H1 (cell line): ENCODE measurements around the gene DISC1. TPM values are rescaled to one million over a fixed set of nuclear protein-coding genes. Genes with fewer than 3 reads are reported as not detected.

Experiments used
- CTCF ChIA-PET: fragments of 300-600 bp; sonication (Branson Sonifier 250); formaldehyde crosslinking; loops from one replicate; lab custom pipeline; 2021; ENCODE audit not compliant: partially characterized antibody; lab: Charles Lee
- POLR2A ChIA-PET: fragments of 300-600 bp; sonication (Branson Sonifier 250); formaldehyde crosslinking; loops from one replicate; lab custom pipeline; 2021; ENCODE audit warnings: inconsistent platforms; ENCODE audit not compliant: partially characterized antibody; lab: Charles Lee
- DNase-seq, 2 experiments: peaks; one replicate each; pipeline versions ENCODE4 v3.0.0 to v3.0.0-alpha.2; 2010 to 2022; ENCODE audit warnings: low spot score in 2 of 2, low read depth in 1 of 2, mixed read lengths in 1 of 2
- FAIRE-seq: peaks from 2 replicates; lab custom pipeline; 2011; peaks lifted over from hg19 to GRCh38; lab: Jason Lieb, UNC
- H2AFZ ChIP-seq: 2 replicates; pipeline ENCODE4 v1.8.1; 2012; ENCODE audit warnings: low read length, inconsistent platforms
- H2AK5ac ChIP-seq: 2 replicates; pipeline ENCODE4 v1.6.1; 2013; ENCODE audit warnings: low read depth, low read length
- H2BK120ac ChIP-seq: replicated peaks from 2 replicates; pipeline ENCODE3; 2013; ENCODE audit warnings: low read depth, low read length, inconsistent platforms
- H2BK12ac ChIP-seq: 2 replicates; pipeline ENCODE4 v1.6.1; 2013; ENCODE audit warnings: low read depth, low read length
- H2BK15ac ChIP-seq: 2 replicates; pipeline ENCODE4 v1.6.1; 2013; ENCODE audit warnings: low read length
- H2BK20ac ChIP-seq: 2 replicates; pipeline ENCODE4 v1.6.1; 2013; ENCODE audit warnings: low read length
- H2BK5ac ChIP-seq: 2 replicates; pipeline ENCODE4 v1.6.1; 2013; ENCODE audit warnings: low read depth, low read length
- H3K14ac ChIP-seq: 2 replicates; pipeline ENCODE4 v1.6.1; 2013; ENCODE audit warnings: inconsistent platforms; ENCODE audit not compliant: insufficient read length
- H3K18ac ChIP-seq: 2 replicates; pipeline ENCODE4 v1.6.1; 2013; ENCODE audit warnings: low read length; ENCODE audit errors: extremely low read depth
- H3K23ac ChIP-seq: 2 replicates; pipeline ENCODE4 v1.6.1; 2013; ENCODE audit warnings: inconsistent platforms; ENCODE audit not compliant: insufficient read length
- H3K23me2 ChIP-seq: 2 replicates; pipeline ENCODE4 v1.6.1; 2013; ENCODE audit warnings: low read depth, low read length
- H3K27ac ChIP-seq: 2 replicates; pipeline ENCODE4 v1.6.1; 2011; ENCODE audit warnings: low read depth, low read length, inconsistent platforms
- H3K27me3 ChIP-seq, 4 experiments: replicated peaks in 1 of 4; 1 replicate in 1 of 4; 2 replicates in 3 of 4; pipeline versions ENCODE4 v1.6.1 to v1.8.1; 2011 to 2013; ENCODE audit warnings: low read length in 3 of 4, mild to moderate bottlenecking in 3 of 4, inconsistent platforms in 2 of 4, mixed read lengths in 2 of 4, moderate library complexity in 1 of 4; ENCODE audit not compliant: control insufficient read depth in 3 of 4, insufficient read depth in 3 of 4; ENCODE audit errors: extremely low read depth in 1 of 4
- H3K36me3 ChIP-seq, 4 experiments: 2 replicates each; pipeline versions ENCODE4 v1.6.1 to v1.8.1; 2011 to 2013; ENCODE audit warnings: mild to moderate bottlenecking in 4 of 4, low read length in 3 of 4, moderate library complexity in 2 of 4, control low read depth in 1 of 4, inconsistent platforms in 1 of 4; ENCODE audit not compliant: insufficient read depth in 4 of 4, control insufficient read depth in 2 of 4
- H3K4ac ChIP-seq: replicated peaks from 2 replicates; pipeline ENCODE3; 2013; ENCODE audit warnings: low read length, low read depth, mixed read lengths, inconsistent platforms; ENCODE audit not compliant: insufficient read length
- H3K4me1 ChIP-seq, 4 experiments: replicated peaks in 1 of 4; 1 replicate in 1 of 4; 2 replicates in 3 of 4; pipeline versions ENCODE4 v1.6.1 to v1.8.1; 2011 to 2013; ENCODE audit warnings: low read length in 3 of 4, inconsistent platforms in 2 of 4, mixed read lengths in 1 of 4; ENCODE audit not compliant: insufficient read depth in 4 of 4, control insufficient read depth in 3 of 4
- H3K4me2 ChIP-seq, 2 experiments: 2 replicates each; pipeline versions ENCODE4 v1.6.1 to v1.8.1; 2011 to 2013; ENCODE audit warnings: low read depth in 2 of 2, low read length in 2 of 2, control low read depth in 1 of 2, inconsistent platforms in 1 of 2, mild to moderate bottlenecking in 1 of 2; ENCODE audit not compliant: insufficient read depth in 1 of 2
- H3K4me3 ChIP-seq, 4 experiments: fragments of 200-600, 300-600 bp in 1 of 4; sonication (generic), shearing (Covaris generic), sonication (Bioruptor Twin) in 1 of 4; 2 replicates each; pipeline versions ENCODE4 v1.5.1 to v1.8.1; 2011 to 2016; ENCODE audit warnings: low read length in 4 of 4, low read depth in 3 of 4, control low read depth in 2 of 4, inconsistent platforms in 2 of 4, mild to moderate bottlenecking in 2 of 4, mixed read lengths in 1 of 4, moderate library complexity in 1 of 4; ENCODE audit not compliant: insufficient read depth in 2 of 4; ENCODE audit errors: extremely low read depth in 1 of 4
- H3K56ac ChIP-seq: replicated peaks from 2 replicates; pipeline ENCODE3; 2013; ENCODE audit warnings: low read depth, mild to moderate bottlenecking, mixed read lengths, low read length, inconsistent platforms; ENCODE audit not compliant: insufficient read length
- H3K79me1 ChIP-seq: 2 replicates; pipeline ENCODE4 v1.6.1; 2013; ENCODE audit warnings: low read depth, low read length, control low read depth
- H3K79me2 ChIP-seq, 2 experiments: 2 replicates each; pipeline versions ENCODE4 v1.6.1 to v1.8.1; 2012 to 2013; ENCODE audit warnings: low read length in 2 of 2, mild to moderate bottlenecking in 2 of 2, inconsistent platforms in 1 of 2; ENCODE audit not compliant: insufficient read depth in 2 of 2, control insufficient read depth in 1 of 2
- H3K9ac ChIP-seq, 4 experiments: replicated peaks in 1 of 4; 1 replicate in 1 of 4; 2 replicates in 3 of 4; pipeline versions ENCODE4 v1.6.1 to v1.8.1; 2011 to 2013; ENCODE audit warnings: low read depth in 3 of 4, low read length in 3 of 4, control low read depth in 2 of 4, mild to moderate bottlenecking in 2 of 4, moderate library complexity in 2 of 4, inconsistent platforms in 1 of 4; ENCODE audit errors: extremely low read depth in 1 of 4
- H3K9me3 ChIP-seq, 2 experiments: 2 replicates each; pipeline versions ENCODE4 v1.6.1 to v1.8.1; 2012 to 2013; ENCODE audit warnings: mild to moderate bottlenecking in 2 of 2, moderate library complexity in 2 of 2, control low read depth in 1 of 2, inconsistent platforms in 1 of 2, low read depth in 1 of 2, low read length in 1 of 2, mixed read lengths in 1 of 2; ENCODE audit not compliant: insufficient read depth in 2 of 2
- H4K20me1 ChIP-seq, 2 experiments: replicated peaks in 1 of 2; 2 replicates each; pipeline versions ENCODE3 to v1.8.1; 2011 to 2013; ENCODE audit warnings: inconsistent platforms in 2 of 2, low read length in 2 of 2, mild to moderate bottlenecking in 1 of 2; ENCODE audit not compliant: insufficient read depth in 2 of 2, control insufficient read depth in 1 of 2
- H4K5ac ChIP-seq: 2 replicates; pipeline ENCODE4 v1.6.1; 2013; ENCODE audit warnings: low read length, low read depth, mixed read lengths, inconsistent platforms; ENCODE audit not compliant: insufficient read length
- H4K8ac ChIP-seq: 2 replicates; pipeline ENCODE4 v1.8.0; 2013; ENCODE audit warnings: mild to moderate bottlenecking, moderate library complexity, low read length, inconsistent platforms; ENCODE audit not compliant: insufficient read depth; ENCODE audit errors: extremely low read depth
- H4K91ac ChIP-seq: replicated peaks from 2 replicates; pipeline ENCODE3; 2013; ENCODE audit warnings: low read length, mixed read lengths, inconsistent platforms; ENCODE audit not compliant: insufficient read length
- ASH2L ChIP-seq: fragments of 200-600, 300-600 bp; sonication (generic); IDR thresholded peaks from one replicate; pipeline ENCODE4 v1.7.1; 2017; ENCODE audit warnings: low read length
- CHD1 ChIP-seq: IDR thresholded peaks from 2 replicates; pipeline ENCODE4 v1.6.1; 2012; ENCODE audit warnings: low read depth, low read length, improper control_type of control experiment
- EGR1 ChIP-seq: IDR thresholded peaks from 2 replicates; pipeline ENCODE4 v1.6.1; 2011; ENCODE audit warnings: low read depth, low read length, borderline replicate concordance
- EP300 ChIP-seq, 2 experiments: IDR thresholded peaks; 1 replicate in 1 of 2; 2 replicates in 1 of 2; pipeline ENCODE4 v1.6.1; 2011 to 2012; ENCODE audit warnings: low read depth in 2 of 2, low read length in 2 of 2, mild to moderate bottlenecking in 2 of 2, borderline replicate concordance in 1 of 2, inconsistent platforms in 1 of 2, moderate library complexity in 1 of 2
- GTF2F1 ChIP-seq: IDR thresholded peaks from 2 replicates; pipeline ENCODE4 v1.6.1; 2012; ENCODE audit warnings: low read depth, low read length, improper control_type of control experiment, borderline replicate concordance
- JUND ChIP-seq: IDR thresholded peaks from 2 replicates; pipeline ENCODE4 v1.6.1; 2011; ENCODE audit warnings: mild to moderate bottlenecking, improper control_type of control experiment, low read length
- MAFK ChIP-seq: IDR thresholded peaks from 2 replicates; pipeline ENCODE4 v1.6.1; 2012; ENCODE audit warnings: low read depth, mild to moderate bottlenecking, improper control_type of control experiment, low read length
- RAD21 ChIP-seq, 2 experiments: IDR thresholded peaks in 1 of 2; conservative IDR thresholded peaks in 1 of 2; 2 replicates each; pipeline ENCODE4 v1.6.1; 2011; ENCODE audit warnings: low read depth in 2 of 2, low read length in 2 of 2, improper control_type of control experiment in 1 of 2, inconsistent platforms in 1 of 2, mild to moderate bottlenecking in 1 of 2, moderate library complexity in 1 of 2
- RFX5 ChIP-seq: IDR thresholded peaks from 2 replicates; pipeline ENCODE4 v1.6.1; 2011; ENCODE audit warnings: low read depth, low read length, improper control_type of control experiment, borderline replicate concordance
- SIRT6 ChIP-seq: IDR thresholded peaks from one replicate; pipeline ENCODE4 v1.7.1; 2012; ENCODE audit warnings: low read length, inconsistent platforms
- SP4 ChIP-seq: IDR thresholded peaks from 2 replicates; pipeline ENCODE4 v1.6.1; 2012; ENCODE audit warnings: low read length, inconsistent platforms
- SUZ12 ChIP-seq: fragments of 200-600 bp; sonication (generic); IDR thresholded peaks from 2 replicates; pipeline ENCODE4 v1.6.1; 2012; ENCODE audit warnings: mild to moderate bottlenecking, inconsistent platforms, low read length, moderate library complexity, mixed read lengths
- WGBS, 2 experiments: shearing (Covaris generic) in 1 of 2; methylation state at CpG; one replicate each; pipeline versions ENCODE4 v1.1.6 to v1.1.7; 2013 to 2015; ENCODE audit warnings: low lambda C conversion rate in 2 of 2, mixed read lengths in 2 of 2, inconsistent platforms in 1 of 2, low coverage in 1 of 2, missing lambda C conversion rate in 1 of 2; ENCODE audit not compliant: insufficient replicate concordance in 2 of 2, insufficient coverage in 1 of 2, insufficient read length in 1 of 2; ENCODE audit errors: extremely low coverage in 1 of 2, missing lambda C conversion rate in 1 of 2; 5-methylcytosine and 5-hydroxymethylcytosine counted together
- polyA plus RNA-seq, 7 experiments: library from polyadenylated mRNA; depleted of rRNA in 3 of 7; stranded (reverse) in 5 of 7; unstranded in 2 of 7; fragments of >200 nt in 5 of 7; fragments of 200-250 nt in 2 of 7; gene quantifications; 1 replicate in 5 of 7; 2 replicates in 1 of 7; 4 replicates in 1 of 7; pipeline versions ENCODE4 v1.2.1 to v1.2.3, GENCODE V29; 2011 to 2013; ENCODE audit warnings: missing spikeins in 2 of 7, mixed read lengths in 2 of 7
- total RNA-seq: library from RNA; stranded (reverse); fragmentation: NEBNext Ultra II Directional; extraction: Animal tissue kit (Norgen Biotek cat#: 25700); gene quantifications from 2 replicates; pipeline ENCODE4 v1.2.1, GENCODE V29; 2021
- TF ChIP-seq, protein P1 (sequence below): IDR thresholded peaks from 2 replicates; pipeline ENCODE4 v1.6.1; 2012; ENCODE audit warnings: low read length, inconsistent platforms

Gene DISC1
- total and polyA plus RNA-seq, 2 of the 8 experiments (the other 6 are each of a cell fraction or from before 2014, with no cell fraction given): 1.1 to 3.5 TPM

DNA sequence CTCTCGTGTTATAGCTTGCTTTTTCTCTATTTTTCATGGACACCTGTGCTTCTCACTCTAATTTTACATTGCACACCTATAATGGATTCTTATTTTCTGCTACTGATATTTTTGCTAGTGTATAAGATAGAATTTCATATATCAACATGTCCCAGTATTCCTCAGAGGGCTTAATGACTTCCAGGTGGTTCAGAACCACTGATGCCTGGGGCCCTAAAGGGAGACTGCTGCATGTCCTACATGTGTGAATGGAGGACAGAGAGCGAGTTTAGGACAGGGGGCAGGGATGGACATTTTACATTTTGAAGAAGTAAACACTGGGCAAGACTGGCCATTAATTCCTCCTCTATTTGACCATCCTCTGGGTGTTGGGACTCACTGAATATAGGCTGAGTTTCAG lies 100.6 kb downstream of the DISC1 start:
- Histone ChIP-seq H3K4me1 (peaks cover 0 to 4% (median 0%) of the 10 kb centered on the region in 4 experiments; a peak in 1 of 7 replicates), H4K8ac (no peak overlapping the region), H3K56ac (no peak overlapping the region), H2AFZ (no peak overlapping the region), H2AK5ac (no peak overlapping the region), H2BK15ac (no peak overlapping the region), H3K79me1 (no peaks in the 10 kb centered on the region), H3K18ac (no peak overlapping the region), H3K36me3 (no peaks in the 10 kb centered on the region), H3K4me3 (no peak overlapping the region), H2BK20ac (no peak overlapping the region), H3K27ac (no peak overlapping the region), H3K14ac (no peak overlapping the region), H4K91ac (no peak overlapping the region), H3K9me3 (no peaks in the 10 kb centered on the region; a peak in 1 of 4 replicates), H3K4me2 (no peak overlapping the region), H4K20me1 (no peaks in the 10 kb centered on the region), H2BK5ac (no peak overlapping the region), H2BK12ac (no peak overlapping the region), H2BK120ac (no peak overlapping the region), H3K23me2 (no peaks in the 10 kb centered on the region), H4K5ac (no peak overlapping the region), H3K79me2 (no peaks in the 10 kb centered on the region), H3K4ac (no peak overlapping the region), H3K9ac (no peak overlapping the region), H3K23ac (no peak overlapping the region), H3K27me3 (no peaks in the 10 kb centered on the region)
- DNase-seq: no peak
- FAIRE-seq: no peak
- CTCF ChIA-PET: interaction anchor here (0.6 to 3.3 kb wide), 4 partner anchors 11 to 204 kb away, joined by 3 to 17 read pairs (median 3); no protein-coding TSS in a partner anchor
- 88% methylated on average over 2 of the region's 2 CpGs; no CpG with 5 or more reads in 1 of the 2 experiments for WGBS, 2 experiments
- POLR2A ChIA-PET: no interaction called here
- TF ChIP-seq RFX5: no peak
- TF ChIP-seq EP300 (IDR thresholded peaks at IDR 0.05; ENCODE audit: borderline replicate concordance in 1 of 2, low read depth in 2 of 2, low read length in 2 of 2): no peak
- TF ChIP-seq MAFK: no peak
- TF ChIP-seq EGR1: no peak
- no peak for TF ChIP-seq SUZ12
- TF ChIP-seq GTF2F1: no peak
- TF ChIP-seq SP4: no peak
- no peak for TF ChIP-seq CHD1
- TF ChIP-seq ASH2L: no peak
- TF ChIP-seq, protein P1, sequence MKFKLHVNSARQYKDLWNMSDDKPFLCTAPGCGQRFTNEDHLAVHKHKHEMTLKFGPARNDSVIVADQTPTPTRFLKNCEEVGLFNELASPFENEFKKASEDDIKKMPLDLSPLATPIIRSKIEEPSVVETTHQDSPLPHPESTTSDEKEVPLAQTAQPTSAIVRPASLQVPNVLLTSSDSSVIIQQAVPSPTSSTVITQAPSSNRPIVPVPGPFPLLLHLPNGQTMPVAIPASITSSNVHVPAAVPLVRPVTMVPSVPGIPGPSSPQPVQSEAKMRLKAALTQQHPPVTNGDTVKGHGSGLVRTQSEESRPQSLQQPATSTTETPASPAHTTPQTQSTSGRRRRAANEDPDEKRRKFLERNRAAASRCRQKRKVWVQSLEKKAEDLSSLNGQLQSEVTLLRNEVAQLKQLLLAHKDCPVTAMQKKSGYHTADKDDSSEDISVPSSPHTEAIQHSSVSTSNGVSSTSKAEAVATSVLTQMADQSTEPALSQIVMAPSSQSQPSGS: no peak
- TF ChIP-seq RAD21 (IDR thresholded peaks at IDR 0.05 in 1 of 2, conservative IDR thresholded peaks at IDR 0.05 in 1 of 2; ENCODE audit: low read depth in 2 of 2, low read length in 2 of 2): no peak
- TF ChIP-seq SIRT6: no peak
- TF ChIP-seq JUND: no peak
